ENCODE measurements around the gene C3orf49.

C3orf49 gene

DNA sequence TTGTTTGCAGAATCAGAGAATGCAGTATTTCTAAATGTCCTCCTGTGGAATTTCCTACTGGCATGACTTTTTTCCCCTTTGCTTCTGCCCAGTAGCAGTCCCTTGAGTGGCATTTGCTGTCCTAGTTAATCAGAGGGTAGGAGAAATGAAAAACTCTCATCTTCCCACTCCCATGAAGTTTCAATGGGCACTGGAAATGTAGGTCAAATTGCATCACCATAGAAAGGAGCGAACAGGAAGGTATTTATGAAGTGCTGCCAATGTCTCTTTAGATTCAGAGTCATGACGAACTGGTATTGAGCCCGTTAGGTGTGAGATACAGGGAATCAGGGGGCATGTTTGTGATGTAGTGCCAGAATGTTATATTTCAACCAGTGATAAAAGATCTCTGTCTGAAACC, 67.8 kb downstream of the C3orf49 start:
- DNase-seq (ENCODE audit: low read depth, low spot score), result no peak

- no peak for DNase-seq (ENCODE audit: low read depth, low spot score)
Measured at GRCh38 chr3:63891518-63891917, 72.4 kb downstream of the C3orf49 start.

- no peak for DNase-seq (ENCODE audit: low read depth, low spot score)
Measured at GRCh38 chr3:63892773-63893352, 73.8 kb downstream of the C3orf49 start.

DNA sequence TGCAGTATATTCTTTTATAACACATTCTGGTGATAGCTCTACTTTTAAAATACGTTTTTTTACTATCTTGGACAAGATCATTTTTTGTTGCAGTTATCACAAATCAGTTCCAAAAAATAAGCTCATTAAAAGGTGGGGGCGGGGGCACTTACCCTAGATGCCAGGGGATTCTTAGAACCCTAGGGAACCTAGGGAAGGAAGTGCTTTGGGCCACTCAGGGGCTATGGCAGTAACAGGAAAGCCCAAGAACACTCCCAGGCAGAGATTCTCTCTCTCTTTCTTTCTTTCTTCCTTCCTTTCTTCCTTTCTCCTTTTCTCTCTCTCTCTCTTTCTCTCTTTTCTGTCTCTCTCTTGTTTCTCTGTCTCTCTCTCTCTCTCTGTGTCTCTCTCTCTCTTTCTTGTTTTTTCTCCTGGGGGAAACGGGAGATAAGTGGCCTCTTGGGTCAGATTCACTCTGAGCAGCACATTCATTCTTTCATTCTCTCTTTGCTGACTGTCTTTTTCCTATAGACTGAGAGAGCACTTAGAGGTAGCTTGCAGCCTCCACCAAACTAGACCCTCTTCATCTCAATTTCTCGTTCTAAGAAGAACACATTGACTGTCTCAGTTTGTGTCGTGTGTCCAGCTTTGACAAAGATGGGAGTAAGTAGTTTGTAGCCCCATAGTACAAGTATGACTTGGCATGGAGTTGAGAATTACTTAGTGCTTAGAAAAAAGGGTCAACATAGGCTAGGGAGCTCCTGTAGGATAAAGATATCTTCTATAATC, 76.5 kb downstream of the C3orf49 start:
- DNase-seq (ENCODE audit: low read depth, low spot score), result no peak

GRCh38 chr3:63896332-63897030, 77.4 kb downstream of the C3orf49 start:
- no peak for DNase-seq (ENCODE audit: low read depth, low spot score)
